Karpas-422 (cell line): Measurements from ENCODE around the gene ARHGAP27. TPM values are rescaled to one million over a fixed set of nuclear protein-coding genes. Genes with fewer than 3 reads are reported as not detected.

Experiments used
- DNase-seq: peaks from one replicate; pipeline ENCODE4 v3.0.0-alpha.2; 2015
- H2AFZ ChIP-seq: fragments of 200-600 bp; sonication (generic); 2 replicates; pipeline ENCODE4 v1.6.1; 2014; ENCODE audit warnings: antibody characterized with exemption, low read length, mixed read lengths
- H3K27ac ChIP-seq: fragments of 200-600 bp; sonication (generic); 2 replicates; pipeline ENCODE4 v1.5.1; 2014; ENCODE audit warnings: mild to moderate bottlenecking, low read length, moderate library complexity
- H3K27me3 ChIP-seq: fragments of 200-600 bp; sonication (generic); 2 replicates; pipeline ENCODE4 v1.6.1; 2014; ENCODE audit warnings: low read length, mixed read lengths
- H3K36me3 ChIP-seq: fragments of 200-600 bp; sonication (generic); 2 replicates; pipeline ENCODE4 v1.6.1; 2014; ENCODE audit warnings: low read length, mixed read lengths; ENCODE audit not compliant: insufficient read depth
- H3K4me1 ChIP-seq: fragments of 200-600 bp; sonication (generic); 2 replicates; pipeline ENCODE4 v1.6.1; 2014; ENCODE audit warnings: mild to moderate bottlenecking, low read length, mixed read lengths
- H3K4me2 ChIP-seq: fragments of 200-600 bp; sonication (generic); 2 replicates; pipeline ENCODE4 v1.6.1; 2014; ENCODE audit warnings: low read length, low read depth, mild to moderate bottlenecking; ENCODE audit not compliant: poor library complexity, severe bottlenecking
- H3K4me3 ChIP-seq: fragments of 200-600 bp; sonication (generic); 2 replicates; pipeline ENCODE4 v1.5.1; 2014; ENCODE audit warnings: mild to moderate bottlenecking, antibody characterized with exemption, low read length, mixed read lengths
- H3K79me2 ChIP-seq: fragments of 200-600 bp; sonication (generic); 2 replicates; pipeline ENCODE4 v1.6.1; 2014; ENCODE audit warnings: mild to moderate bottlenecking, low read length, mixed read lengths
- H3K9ac ChIP-seq: fragments of 200-600 bp; sonication (generic); 2 replicates; pipeline ENCODE4 v1.6.0; 2014; ENCODE audit warnings: low read length
- H3K9me2 ChIP-seq: fragments of 200-600 bp; sonication (generic), shearing (Covaris generic); replicated peaks from 2 replicates; pipeline ENCODE4 v1.6.0; 2014; ENCODE audit warnings: mild to moderate bottlenecking, low read length, moderate library complexity; ENCODE audit not compliant: insufficient read depth
- H3K9me3 ChIP-seq: fragments of 300-700, 200-600 bp; sonication (generic); 2 replicates; pipeline ENCODE4 v1.6.1; 2014; ENCODE audit warnings: low read length, mixed read lengths
- H4K20me1 ChIP-seq: fragments of 200-600 bp; sonication (generic); 2 replicates; pipeline ENCODE4 v1.6.1; 2014; ENCODE audit warnings: mild to moderate bottlenecking, antibody characterized with exemption, low read length, low read depth; ENCODE audit not compliant: insufficient read depth
- total RNA-seq: library from RNA; depleted of rRNA; stranded (reverse); fragments of >200 nt; shearing (Covaris generic); gene quantifications from 2 replicates; pipeline ENCODE4 v1.2.3, GENCODE V29; 2014; ENCODE audit warnings: low replicate concordance

Gene ARHGAP27
- total RNA-seq, 1 experiment from 2014 or later: 24.9 TPM

- 0 out of 2 replicates have a peak, but pooled peaks cover 5% of the 10 kb centered on the region for H3K36me3 ChIP-seq
- no peak overlapping the region for H3K4me3 ChIP-seq
- no peak overlapping the region for H2AFZ ChIP-seq
- H3K9me2 ChIP-seq: no peaks in the 10 kb centered on the region
- peaks cover 3% of the 10 kb centered on the region; the same call in 1 of the 2 replicates for H4K20me1 ChIP-seq
- no peak for DNase-seq
- H3K4me2 ChIP-seq: no peak overlapping the region
- H3K79me2 ChIP-seq: no peaks in the 10 kb centered on the region
- H3K9me3 ChIP-seq: no peaks in the 10 kb centered on the region
- no peak overlapping the region for H3K9ac ChIP-seq
- no peak overlapping the region for H3K27ac ChIP-seq
- no peaks in the 10 kb centered on the region for H3K27me3 ChIP-seq
- peaks cover 3% of the 10 kb centered on the region; the same call in 1 of the 2 replicates for H3K4me1 ChIP-seq
These were observed 34.9 kb downstream of the ARHGAP27 start for GRCh38 chr17:45397796-45398195.

- no peaks in the 10 kb centered on the region for H3K79me2 ChIP-seq
- H4K20me1 ChIP-seq: peaks cover 3% of the 10 kb centered on the region; the same call in 1 of the 2 replicates
- H3K9ac ChIP-seq: no peak overlapping the region
- DNase-seq: no peak
- 0 out of 2 replicates have a peak, but pooled peaks cover 5% of the 10 kb centered on the region for H3K36me3 ChIP-seq
- no peak overlapping the region for H2AFZ ChIP-seq
- no peaks in the 10 kb centered on the region for H3K27me3 ChIP-seq
- no peak overlapping the region for H3K27ac ChIP-seq
- H3K4me3 ChIP-seq: no peak overlapping the region
- H3K9me2 ChIP-seq: no peaks in the 10 kb centered on the region
- H3K4me1 ChIP-seq: peaks cover 7% of the 10 kb centered on the region; the same call in 1 of the 2 replicates
- no peak overlapping the region for H3K4me2 ChIP-seq
- no peaks in the 10 kb centered on the region for H3K9me3 ChIP-seq
These were observed 36.0 kb downstream of the ARHGAP27 start for GRCh38 chr17:45396496-45397205.

GRCh38 chr17:45395569-45396415 lies 36.9 kb downstream of the ARHGAP27 start:
- Histone ChIP-seq H3K4me1 (peaks cover 7% of the 10 kb centered on the region; the same call in 1 of the 2 replicates), H4K20me1 (peaks cover 3% of the 10 kb centered on the region; the same call in 1 of the 2 replicates), H3K36me3 (0 out of 2 replicates have a peak, but pooled peaks cover 5% of the 10 kb centered on the region), H3K9me3 (no peaks in the 10 kb centered on the region), H3K79me2 (no peaks in the 10 kb centered on the region), H2AFZ (no peak overlapping the region), H3K4me3 (no peak overlapping the region), H3K4me2 (no peak overlapping the region), H3K9ac (no peak overlapping the region), H3K27ac (no peak overlapping the region), H3K27me3 (no peaks in the 10 kb centered on the region), H3K9me2 (no peaks in the 10 kb centered on the region)
- DNase-seq: no peak

GRCh38 chr17:45394913-45395568 lies 37.6 kb downstream of the ARHGAP27 start:
- Histone ChIP-seq H3K9me3 (no peaks in the 10 kb centered on the region), H3K79me2 (no peaks in the 10 kb centered on the region), H3K27me3 (no peaks in the 10 kb centered on the region), H3K4me2 (no peak overlapping the region), H3K9ac (no peak overlapping the region), H3K9me2 (no peaks in the 10 kb centered on the region), H3K4me3 (no peak overlapping the region), H2AFZ (no peak overlapping the region), H3K27ac (no peak overlapping the region), H4K20me1 (peaks cover 3% of the 10 kb centered on the region; the same call in 1 of the 2 replicates), H3K36me3 (0 out of 2 replicates have a peak, but pooled peaks cover 5% of the 10 kb centered on the region), H3K4me1 (peaks cover 7% of the 10 kb centered on the region; the same call in 1 of the 2 replicates)
- peak; percentile 72 for DNase-seq

GRCh38 chr17:45394564-45394912 lies 38.1 kb downstream of the ARHGAP27 start:
- no peak for DNase-seq
- no peak overlapping the region for H3K9ac ChIP-seq
- H3K36me3 ChIP-seq: 0 out of 2 replicates have a peak, but pooled peaks cover 5% of the 10 kb centered on the region
- no peak overlapping the region for H3K27ac ChIP-seq
- peaks cover 3% of the 10 kb centered on the region; the same call in 1 of the 2 replicates for H4K20me1 ChIP-seq
- no peaks in the 10 kb centered on the region for H3K27me3 ChIP-seq
- no peak overlapping the region for H2AFZ ChIP-seq
- H3K9me3 ChIP-seq: no peaks in the 10 kb centered on the region
- no peaks in the 10 kb centered on the region for H3K79me2 ChIP-seq
- no peak overlapping the region for H3K4me3 ChIP-seq
- peaks cover 7% of the 10 kb centered on the region; the same call in 1 of the 2 replicates for H3K4me1 ChIP-seq
- no peaks in the 10 kb centered on the region for H3K9me2 ChIP-seq
- H3K4me2 ChIP-seq: no peak overlapping the region

- H2AFZ ChIP-seq: no peak overlapping the region
- no peaks in the 10 kb centered on the region for H3K79me2 ChIP-seq
- 0 out of 2 replicates have a peak, but pooled peaks cover 5% of the 10 kb centered on the region for H3K36me3 ChIP-seq
- H3K4me2 ChIP-seq: no peak overlapping the region
- peaks cover 7% of the 10 kb centered on the region; the same call in 1 of the 2 replicates for H3K4me1 ChIP-seq
- H3K9me2 ChIP-seq: no peaks in the 10 kb centered on the region
- no peak overlapping the region for H3K4me3 ChIP-seq
- H3K27me3 ChIP-seq: no peaks in the 10 kb centered on the region
- no peak for DNase-seq
- no peak overlapping the region for H3K27ac ChIP-seq
- no peaks in the 10 kb centered on the region for H3K9me3 ChIP-seq
- H3K9ac ChIP-seq: no peak overlapping the region
- H4K20me1 ChIP-seq: peaks cover 3% of the 10 kb centered on the region; the same call in 1 of the 2 replicates
These were observed 38.6 kb downstream of the ARHGAP27 start for GRCh38 chr17:45394091-45394490.

- Histone ChIP-seq H3K9ac (no peak overlapping the region), H3K27ac (no peak overlapping the region), H4K20me1 (peaks cover 7% of the 10 kb centered on the region; the same call in 1 of the 2 replicates), H3K36me3 (0 out of 2 replicates have a peak, but pooled peaks cover 5% of the 10 kb centered on the region), H3K27me3 (no peaks in the 10 kb centered on the region), H2AFZ (no peak overlapping the region), H3K9me3 (no peaks in the 10 kb centered on the region), H3K4me1 (peaks cover 7% of the 10 kb centered on the region; the same call in 1 of the 2 replicates), H3K4me2 (no peak overlapping the region), H3K9me2 (no peaks in the 10 kb centered on the region), H3K79me2 (no peaks in the 10 kb centered on the region), H3K4me3 (no peak overlapping the region)
- no peak for DNase-seq
These were observed 39.3 kb downstream of the ARHGAP27 start for GRCh38 chr17:45393411-45393810.
